HG03108 (cell line): Measurements from ENCODE around the gene C13orf42.
"Not testable (repeated sequence)": the region's sequence is repeated elsewhere in the genome, so short reads cannot be mapped to it uniquely, and the experiment has no call there.

Experiments used
- ATAC-seq: cut with Tn5 transposase; IDR thresholded peaks from one replicate; pipeline ENCODE4 v1.9.1; 2021; ENCODE audit warnings: moderate library complexity; ENCODE audit not compliant: unreplicated experiment

C13orf42 gene

DNA sequence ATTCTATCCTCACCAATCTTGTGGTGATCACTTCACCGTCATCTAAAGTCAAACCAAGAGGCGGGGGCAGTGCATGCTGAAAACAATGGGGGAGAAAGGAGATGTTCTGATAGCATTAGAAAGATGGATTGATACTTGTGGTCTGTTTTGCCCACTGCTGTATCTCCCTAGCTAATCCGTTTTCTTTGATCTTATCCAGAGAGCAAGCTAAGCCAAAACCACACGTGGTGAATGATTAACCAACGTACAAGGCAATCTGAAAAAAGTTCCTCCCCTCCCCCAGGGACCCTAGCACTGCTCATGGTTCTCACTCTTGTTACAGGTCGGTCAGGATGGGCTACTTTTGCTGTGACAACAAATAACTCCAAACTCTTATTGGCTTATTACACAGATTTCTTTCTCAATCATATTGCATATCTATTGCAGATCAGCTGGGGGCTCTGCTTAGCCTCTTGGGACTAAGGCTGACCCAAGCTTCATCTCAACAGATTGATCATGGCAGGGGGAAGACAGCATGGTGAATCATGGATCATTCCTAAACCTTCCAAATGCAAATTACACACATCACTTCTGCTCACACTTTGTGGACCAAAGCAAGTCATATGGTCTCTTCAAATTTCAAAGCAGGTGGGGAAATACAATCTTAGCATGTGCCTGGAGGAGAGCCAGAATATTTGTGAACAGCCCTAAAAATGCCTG, 11.9 kb upstream of the C13orf42 start:
- no peak for ATAC-seq

DNA sequence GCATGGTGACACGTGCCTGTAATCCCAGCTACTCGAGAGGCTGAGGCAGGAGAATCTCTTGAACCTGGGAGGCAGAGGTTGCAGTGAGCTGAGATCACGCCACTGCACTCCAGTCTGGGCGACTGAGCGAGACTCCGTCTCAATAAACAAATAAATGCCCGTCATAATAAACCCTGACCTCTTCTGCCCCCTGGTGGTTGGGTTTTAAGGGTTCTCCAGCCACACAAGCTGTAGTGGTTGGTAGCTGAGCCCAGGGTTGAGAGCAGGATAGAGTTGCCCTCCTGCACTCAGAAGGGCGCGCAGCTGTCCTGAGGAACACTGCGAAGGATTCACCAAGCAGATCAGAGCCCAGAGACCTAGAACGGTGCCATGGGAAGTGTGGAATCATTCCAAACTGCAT, 9.8 kb upstream of the C13orf42 start:
- ATAC-seq: not testable (repeated sequence)

DNA sequence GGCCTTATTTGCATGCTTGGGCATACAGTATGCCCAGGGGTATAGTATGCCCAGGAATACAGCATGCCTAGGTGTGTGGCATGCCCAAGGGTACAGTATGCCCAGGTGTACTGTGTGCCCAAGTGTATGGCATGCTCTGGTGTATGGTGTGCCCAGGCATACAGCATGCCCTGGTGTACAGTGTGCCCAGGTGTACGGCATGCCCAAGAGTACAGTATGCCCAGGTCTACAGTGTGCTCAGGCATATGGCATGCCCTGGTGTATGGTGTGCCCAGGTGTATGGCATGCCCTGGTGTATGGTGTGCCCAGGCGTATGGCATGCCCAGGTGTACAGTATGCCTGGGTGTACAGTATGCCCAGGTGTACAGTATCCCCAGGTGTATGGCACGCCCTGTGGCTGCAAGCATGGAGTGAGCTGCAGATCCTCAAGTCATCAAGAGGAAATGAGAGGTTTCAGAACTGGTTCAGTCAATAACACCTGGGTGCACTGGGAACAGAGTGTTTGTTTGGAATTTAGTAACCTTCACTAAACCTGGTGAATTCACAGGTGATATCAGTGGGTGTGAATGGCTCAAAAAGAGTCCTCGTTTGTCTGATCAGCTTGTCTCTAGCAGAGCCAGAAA, 7.8 kb upstream of the C13orf42 start:
- ATAC-seq: no peak

DNA sequence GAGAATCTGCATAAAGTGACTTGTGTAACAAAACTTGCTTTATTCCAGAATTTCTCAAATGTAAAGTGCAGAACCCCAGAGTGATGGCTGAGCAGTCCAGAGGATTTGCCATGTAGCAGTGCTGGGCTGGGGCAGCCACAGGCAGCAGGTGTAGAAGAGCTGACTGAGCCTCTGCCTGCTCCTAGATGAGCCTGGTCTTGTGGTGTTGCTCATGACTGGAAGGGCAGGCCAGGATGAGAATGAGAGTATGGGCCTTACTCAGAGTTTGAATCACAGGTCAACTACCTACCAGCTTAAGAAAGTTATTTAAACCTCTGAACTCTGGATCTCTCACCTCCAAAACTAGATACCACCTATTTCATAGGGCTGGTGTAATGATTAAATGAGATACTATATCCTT, 2.9 kb upstream of the C13orf42 start:
- no peak for ATAC-seq

DNA sequence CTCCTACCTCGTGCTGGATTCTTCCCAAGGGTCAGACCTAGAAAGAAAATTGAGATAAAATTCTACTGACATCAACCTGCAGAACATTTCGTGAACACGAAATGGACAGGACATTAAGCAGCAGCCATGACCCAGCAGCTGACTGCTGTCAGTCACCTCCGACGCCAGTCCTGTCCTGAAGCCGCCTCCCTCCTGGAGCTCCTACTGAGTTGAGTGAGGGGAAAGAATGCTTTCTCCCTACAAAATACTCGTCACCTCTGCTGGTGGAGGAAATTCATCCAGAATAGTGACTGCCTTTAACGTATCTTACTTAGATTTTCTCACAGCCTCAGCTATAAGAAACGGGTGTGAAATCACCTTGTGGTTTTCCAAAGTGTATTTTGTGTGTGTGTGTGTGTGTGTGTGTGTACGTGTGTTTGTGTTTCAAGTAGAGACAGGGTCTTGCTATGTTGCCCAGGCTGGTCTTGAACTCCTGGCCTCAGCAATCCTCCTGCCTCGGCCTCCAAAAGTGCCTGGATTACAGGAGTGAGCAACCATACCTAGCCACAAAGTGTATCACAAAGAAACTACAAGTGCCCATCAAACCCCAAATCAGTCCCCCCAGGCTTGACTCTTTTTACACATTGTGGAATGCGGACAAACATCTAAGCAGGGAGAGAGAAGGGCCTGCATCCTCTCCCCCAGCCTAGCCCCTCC, 2.3 kb upstream of the C13orf42 start:
- no peak for ATAC-seq

DNA sequence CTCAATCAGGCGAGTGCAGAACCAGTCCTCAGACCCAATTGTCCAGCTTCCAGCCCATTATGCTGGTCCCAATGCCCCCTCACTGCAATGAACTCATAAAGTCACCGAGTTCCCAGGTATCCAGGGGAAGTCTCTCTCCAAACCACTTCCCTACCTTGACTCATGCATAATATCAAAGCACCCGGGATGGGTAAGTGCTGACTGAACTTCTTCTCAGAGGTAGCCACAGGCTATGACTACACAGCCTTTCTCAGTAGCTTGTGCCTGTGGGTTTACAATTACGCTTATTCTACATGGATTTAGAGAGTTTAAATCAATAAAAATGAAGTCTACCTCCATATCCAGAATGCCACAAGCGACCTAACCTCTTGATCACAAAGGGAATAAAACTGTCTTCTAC, 1.7 kb upstream of the C13orf42 start:
- no peak for ATAC-seq

DNA sequence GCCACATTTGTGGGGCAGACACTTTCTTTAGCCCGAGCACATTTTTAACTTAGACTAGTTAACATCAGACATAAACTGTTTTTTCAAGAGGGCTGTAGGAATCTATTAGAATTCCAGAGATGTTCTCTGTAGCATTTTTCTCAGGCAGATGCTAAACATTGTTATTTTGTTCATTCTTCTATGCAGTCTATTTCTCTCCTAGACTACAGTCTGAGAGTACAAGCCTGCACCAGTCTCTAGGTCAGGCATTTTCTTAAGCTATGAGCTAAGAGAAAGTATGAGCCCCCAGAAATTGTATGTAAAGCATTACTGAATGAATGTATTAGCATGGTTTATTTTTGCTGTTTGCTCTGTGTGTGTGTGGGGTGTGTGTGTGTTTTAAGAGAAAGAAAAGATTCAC, 923 bp upstream of the C13orf42 start:
- ATAC-seq: no peak

DNA sequence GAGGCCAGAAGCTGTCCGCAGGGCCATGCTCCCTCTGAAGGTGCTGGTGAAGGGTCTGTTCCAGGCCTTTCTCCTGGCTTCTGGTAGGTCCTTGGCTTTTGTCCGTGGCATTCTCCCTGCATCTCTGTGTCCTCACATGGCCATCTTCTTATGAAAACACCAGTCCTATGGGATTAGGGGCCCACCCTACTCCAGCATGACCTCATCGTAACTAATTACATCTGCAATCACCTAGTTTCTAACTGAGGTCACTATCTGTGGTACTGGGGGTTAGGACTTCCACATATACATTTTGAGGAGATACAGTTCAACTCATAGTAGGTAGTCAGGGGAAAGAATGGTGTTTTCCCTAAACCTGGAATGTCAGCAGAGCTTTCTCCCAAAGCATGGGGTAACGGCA, 3.1 kb downstream of the C13orf42 start:
- no peak for ATAC-seq

DNA sequence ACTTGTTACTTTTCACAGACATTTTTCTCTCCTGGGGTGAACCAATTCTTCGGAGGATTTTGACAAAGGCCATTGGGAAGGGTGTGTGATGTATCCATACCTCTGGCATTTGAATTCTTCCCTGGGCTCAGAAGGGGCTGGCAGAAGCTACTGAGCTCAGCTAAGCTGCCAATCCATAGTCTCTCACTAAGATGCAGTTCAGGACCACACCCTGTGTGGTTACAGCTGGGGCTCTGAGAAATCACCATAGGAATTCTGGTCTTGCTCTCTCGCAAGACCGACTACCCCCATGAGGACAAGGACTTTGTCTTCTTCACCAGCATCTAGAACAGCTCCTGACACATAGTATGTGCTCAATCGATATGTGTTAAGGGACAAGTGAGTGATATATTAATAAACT, 6.0 kb downstream of the C13orf42 start:
- no peak for ATAC-seq

DNA sequence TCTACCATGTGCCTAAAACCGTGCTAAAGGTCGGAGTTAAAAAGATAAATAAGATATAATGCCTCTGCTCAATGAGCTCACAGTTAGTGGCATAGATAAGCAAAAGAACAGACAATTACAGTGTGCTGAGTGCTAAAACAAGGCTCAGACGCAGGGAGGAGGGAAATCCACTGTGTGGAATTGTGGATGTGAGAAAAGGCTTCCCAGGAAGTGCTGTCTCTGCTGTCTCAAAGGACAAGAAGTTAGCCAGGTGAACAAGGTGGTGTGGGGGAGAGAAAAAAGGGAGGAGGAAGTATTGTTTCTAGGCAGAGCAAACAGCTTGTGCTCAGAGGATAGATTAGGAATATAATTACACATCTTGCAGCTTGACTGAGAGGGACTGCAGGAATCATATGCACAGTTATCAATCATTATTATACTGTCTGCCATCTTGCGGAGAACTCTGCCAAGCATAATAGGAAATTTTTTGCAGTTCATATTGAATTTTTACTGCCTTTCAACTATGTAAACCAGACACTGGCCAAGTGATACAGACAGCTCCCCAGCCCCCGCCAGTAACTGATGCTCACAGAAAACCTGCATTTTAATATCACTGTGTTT, 9.3 kb downstream of the C13orf42 start:
- no peak for ATAC-seq

DNA sequence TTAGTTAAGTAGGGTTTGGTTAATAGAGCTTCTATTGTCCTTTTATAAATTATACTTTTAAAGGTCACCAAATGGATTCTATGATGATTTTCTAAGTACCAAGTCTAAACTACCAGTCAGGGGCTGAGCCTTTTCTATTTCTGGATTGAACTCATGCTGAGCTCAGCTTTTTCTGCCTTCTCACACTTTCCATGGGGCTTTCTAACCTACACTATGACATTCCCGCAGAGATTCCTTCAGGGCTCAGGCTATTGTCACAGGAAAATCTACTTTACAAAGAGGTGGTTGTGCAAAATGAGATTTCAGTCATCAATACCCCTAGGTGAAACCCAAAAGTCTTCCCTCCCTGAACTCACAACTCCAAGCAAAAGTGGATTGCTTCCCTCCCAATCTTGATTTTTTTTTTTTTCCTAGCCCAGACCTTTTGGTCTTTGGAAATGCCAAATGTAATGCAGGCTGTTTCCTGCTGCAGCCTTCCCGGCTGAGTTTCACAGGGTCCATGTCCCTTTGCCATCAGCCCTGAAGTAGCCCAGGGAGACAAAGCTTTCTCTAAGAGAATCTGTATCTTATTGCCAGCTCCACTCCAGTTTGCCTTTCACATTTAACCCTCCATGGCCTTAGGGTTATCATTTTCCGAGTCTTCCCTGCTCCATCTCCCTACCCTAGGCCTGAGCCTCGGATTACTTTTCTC, 13.6 kb downstream of the C13orf42 start:
- no peak for ATAC-seq

DNA sequence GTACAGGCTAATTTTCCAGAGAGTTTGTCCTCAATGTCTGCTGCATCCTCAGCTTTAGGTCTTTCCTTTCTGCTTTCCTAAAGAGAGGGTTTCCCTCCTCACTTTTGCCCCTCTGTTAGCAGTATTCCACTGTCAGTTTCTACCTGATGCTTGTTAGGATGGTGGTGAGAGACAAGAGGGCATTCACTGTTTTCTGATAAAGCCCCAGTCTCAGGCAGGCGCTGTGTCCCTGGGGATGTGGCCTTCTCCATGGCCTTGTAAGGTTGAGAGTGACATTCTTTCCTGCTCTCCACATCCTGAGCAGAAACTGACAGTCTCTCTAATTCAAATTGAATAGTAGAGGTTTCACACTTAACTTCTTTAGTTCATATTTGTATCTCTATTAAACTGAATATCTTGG, 14.9 kb downstream of the C13orf42 start:
- ATAC-seq: no peak

DNA sequence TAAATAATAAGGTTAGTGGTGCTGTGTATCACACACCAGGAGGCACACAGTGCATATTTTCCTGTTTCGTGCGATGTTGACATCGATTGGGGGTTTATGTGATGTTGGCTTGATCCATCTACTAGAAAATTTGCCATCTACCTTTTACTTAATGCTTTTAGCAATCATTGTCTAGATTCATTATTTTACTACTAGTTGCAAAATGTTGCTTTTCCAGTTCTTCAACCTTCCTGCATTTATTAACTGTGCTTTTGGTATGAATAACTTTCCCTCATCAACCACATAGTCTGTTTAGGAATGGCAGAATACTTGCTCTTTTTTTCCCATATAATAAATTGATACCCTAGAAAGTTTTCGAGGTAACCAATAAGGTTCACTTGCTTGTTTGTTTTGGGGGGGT, 17.5 kb downstream of the C13orf42 start:
- no peak for ATAC-seq

DNA sequence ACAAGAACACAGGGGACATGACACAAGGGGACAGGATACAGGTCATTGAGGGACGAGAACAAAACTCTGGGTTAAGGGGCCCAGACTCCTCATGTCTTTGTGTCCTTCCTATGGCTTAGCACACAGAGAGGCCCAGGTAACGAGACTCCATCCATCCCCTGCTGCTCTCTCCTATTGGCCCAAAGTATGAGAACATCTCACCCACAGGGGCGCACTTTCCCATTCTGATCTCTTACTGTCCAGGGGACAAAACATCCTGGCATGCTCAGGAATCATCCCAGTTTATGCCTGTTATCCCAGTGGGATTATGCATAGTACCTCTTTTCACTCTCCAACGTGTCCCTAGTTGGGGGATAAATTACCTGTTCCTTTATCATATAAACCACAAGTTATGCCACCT, 19.2 kb downstream of the C13orf42 start:
- ATAC-seq: no peak

DNA sequence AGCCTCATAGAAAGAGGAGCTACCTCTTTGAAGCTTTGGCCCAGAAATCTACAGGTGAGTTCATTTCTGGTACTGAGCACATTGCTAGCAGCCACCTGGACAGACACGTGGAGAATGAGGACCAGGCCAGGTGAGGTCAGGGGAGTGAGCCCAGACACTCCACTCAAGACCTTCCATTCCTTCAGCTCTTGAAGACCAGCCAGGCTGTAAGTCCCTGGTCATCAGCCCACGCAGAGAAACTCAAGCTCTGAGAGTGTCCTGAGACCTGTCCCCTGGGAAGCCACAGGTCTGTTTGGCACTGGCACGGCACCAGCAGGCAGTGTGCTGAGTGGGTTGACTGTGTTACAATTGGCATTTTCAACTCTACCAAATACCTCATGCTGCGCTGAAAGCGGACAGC, 27.4 kb downstream of the C13orf42 start:
- no peak for ATAC-seq

DNA sequence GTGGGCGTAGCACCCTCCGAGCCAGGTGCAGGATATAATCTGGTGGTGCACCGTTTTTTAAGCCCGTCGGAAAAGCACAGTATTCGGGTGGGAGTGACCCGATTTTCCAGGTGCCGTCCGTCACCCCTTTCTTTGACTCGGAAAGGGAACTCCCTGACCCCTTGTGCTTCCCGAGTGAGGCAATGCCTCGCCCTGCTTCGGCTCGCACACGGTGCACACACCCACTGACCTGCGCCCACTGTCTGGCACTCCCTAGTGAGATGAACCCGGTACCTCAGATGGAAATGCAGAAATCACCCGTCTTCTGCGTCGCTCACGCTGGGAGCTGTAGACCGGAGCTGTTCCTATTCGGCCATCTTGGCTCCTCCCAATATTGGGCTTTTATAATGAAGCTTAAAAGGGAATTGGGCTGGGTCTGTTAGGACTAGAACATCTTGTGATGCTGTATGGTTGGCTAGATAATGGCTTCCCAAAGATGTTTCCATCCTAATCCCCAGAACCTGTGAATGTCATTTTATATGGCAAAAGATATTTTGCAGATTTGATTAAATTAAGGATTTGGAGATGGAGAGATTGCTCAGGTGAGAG, 30.5 kb downstream of the C13orf42 start:
- ATAC-seq: not testable (repeated sequence)

DNA sequence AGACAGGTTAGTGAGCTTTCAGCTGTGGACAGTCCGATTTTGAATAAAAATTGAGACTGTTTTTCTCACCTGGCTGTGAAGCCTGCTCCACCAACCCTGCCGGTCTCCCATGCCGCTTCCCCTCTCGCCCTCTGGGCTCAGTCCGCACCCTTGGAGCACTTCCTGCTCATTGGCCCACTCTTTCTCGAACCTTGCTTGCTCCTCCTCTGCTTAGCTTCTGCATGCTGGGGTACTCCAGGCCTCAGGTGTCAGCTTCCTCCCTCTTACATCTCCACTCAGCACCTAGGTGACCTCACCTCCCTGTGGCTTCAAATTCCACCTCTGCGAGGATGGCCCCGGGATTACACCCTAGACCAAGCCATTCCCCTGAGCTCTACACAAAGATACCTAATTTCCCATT, 39.6 kb downstream of the C13orf42 start:
- ATAC-seq: no peak

DNA sequence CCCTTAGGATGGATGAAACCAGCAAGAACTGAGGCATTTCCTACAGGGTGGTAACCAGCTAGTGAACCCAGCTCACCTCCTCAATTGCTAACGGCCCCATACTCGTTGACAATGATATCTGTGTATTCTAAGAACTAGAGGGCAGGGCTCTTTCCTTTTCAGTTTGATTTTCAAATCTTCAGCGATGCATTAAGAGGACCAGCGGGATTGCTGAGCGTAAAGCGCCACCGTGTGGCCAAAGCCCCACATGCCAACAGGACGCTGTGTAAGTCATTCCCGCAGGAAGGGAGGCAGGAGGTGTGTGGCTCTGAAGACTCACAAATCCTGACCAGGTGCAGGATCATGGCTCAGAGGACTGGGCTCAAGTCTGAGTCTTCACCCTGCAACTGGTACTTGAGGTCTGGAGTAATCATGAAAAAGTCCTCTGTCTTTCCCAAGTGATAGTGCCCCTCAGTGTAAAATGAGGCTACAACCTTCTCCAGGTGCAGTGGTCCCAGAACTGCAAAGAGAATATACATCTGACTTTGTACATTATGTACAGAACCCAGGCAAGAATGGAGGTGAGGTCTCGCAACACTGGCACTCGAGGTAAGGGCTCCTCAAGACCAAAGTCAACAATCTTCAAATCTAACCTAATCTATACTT, 40.9 kb downstream of the C13orf42 start:
- peak; percentile 75 for ATAC-seq

DNA sequence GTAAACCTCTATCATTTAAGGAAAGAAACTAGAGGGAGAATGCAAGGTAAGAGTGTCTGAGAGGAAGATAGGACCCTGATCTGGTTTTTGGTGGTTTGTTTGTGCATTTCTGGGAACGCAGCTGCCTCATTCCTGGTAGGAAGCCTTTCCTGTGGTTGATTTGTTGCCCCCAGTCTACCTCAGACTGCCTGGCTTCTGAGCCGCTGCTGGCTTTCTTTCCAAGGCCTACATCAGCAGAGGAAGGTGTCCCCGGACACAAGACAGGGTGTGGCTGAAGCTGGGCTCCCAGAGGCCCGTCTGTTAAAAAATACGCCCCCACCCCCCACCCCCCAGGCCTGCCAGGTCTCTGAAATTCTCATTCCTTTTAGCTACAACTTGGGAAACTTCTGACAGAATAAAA, 42.6 kb downstream of the C13orf42 start:
- no peak for ATAC-seq

DNA sequence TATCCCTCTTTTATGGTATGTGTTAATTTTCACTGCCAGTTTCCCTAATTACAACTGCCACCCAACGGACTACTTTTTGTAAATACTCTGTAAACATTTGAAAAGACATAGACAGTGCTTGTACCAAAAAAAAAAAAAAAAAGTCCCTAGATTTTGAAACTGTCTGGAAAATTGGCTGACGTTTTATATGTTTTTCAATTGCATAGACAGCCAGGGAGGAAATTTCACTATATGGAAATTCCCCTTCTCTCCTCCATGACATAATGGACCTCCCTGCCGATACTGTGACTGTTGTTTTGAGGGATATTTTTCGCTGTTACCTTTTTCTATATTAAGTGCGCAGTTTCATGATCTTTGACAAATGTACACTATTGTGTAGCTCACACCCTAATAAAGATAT, 43.4 kb downstream of the C13orf42 start:
- ATAC-seq: no peak
